ENCODE data around the gene XPOT. TPM values are rescaled to one million over a fixed set of nuclear protein-coding genes. Genes with fewer than 3 reads are reported as not detected.

The XPOT gene
- total RNA-seq, 1 donor from 2014 or later: 35.0 TPM

- H3K9me3 ChIP-seq (ENCODE audit: control insufficient read depth in 3 of 3, low read length in 3 of 3): no peaks in the 10 kb centered on the region
- no peaks in the 10 kb centered on the region for H3K36me3 ChIP-seq (ENCODE audit: control insufficient read depth in 3 of 3, insufficient read depth in 3 of 3, low read length in 3 of 3)
- H3K9ac ChIP-seq (ENCODE audit: low read depth in 1 of 3, low read length in 3 of 3): no peak overlapping the region
- H3K4me3 ChIP-seq (ENCODE audit: low read length in 3 of 3): no peak overlapping the region
- no peaks in the 10 kb centered on the region for H3K4me1 ChIP-seq (ENCODE audit: control insufficient read depth in 3 of 3, insufficient read depth in 3 of 3, low read length in 3 of 3)
- no peak overlapping the region for H3K27ac ChIP-seq (ENCODE audit: low read depth, low read length)
- H3K27me3 ChIP-seq (ENCODE audit: control insufficient read depth in 3 of 3, insufficient read depth in 3 of 3, low read length in 3 of 3): peaks cover 18 to 25% (median 23%) of the 10 kb centered on the region in 3 donors
Measured at GRCh38 chr12:64392221-64392620, 12.0 kb upstream of the XPOT start.

- Histone ChIP-seq H3K36me3 (ENCODE audit: control insufficient read depth in 3 of 3, insufficient read depth in 3 of 3, low read length in 3 of 3) (no peaks in the 10 kb centered on the region), H3K9ac (ENCODE audit: low read depth in 1 of 3, low read length in 3 of 3) (no peak overlapping the region), H3K4me3 (ENCODE audit: low read length in 3 of 3) (no peak overlapping the region), H3K27me3 (ENCODE audit: control insufficient read depth in 3 of 3, insufficient read depth in 3 of 3, low read length in 3 of 3) (peaks cover 7 to 9% (median 7%) of the 10 kb centered on the region in 3 donors), H3K27ac (ENCODE audit: low read depth, low read length) (no peak overlapping the region), H3K4me1 (ENCODE audit: control insufficient read depth in 3 of 3, insufficient read depth in 3 of 3, low read length in 3 of 3) (no peaks in the 10 kb centered on the region), H3K9me3 (ENCODE audit: control insufficient read depth in 3 of 3, low read length in 3 of 3) (no peaks in the 10 kb centered on the region)
Measured at GRCh38 chr12:64395739-64396138, 8.5 kb upstream of the XPOT start.

GRCh38 chr12:64400041-64400440, 4.2 kb upstream of the XPOT start:
- H3K9me3 ChIP-seq (ENCODE audit: control insufficient read depth in 3 of 3, low read length in 3 of 3): no peaks in the 10 kb centered on the region
- H3K4me1 ChIP-seq (ENCODE audit: control insufficient read depth in 3 of 3, insufficient read depth in 3 of 3, low read length in 3 of 3): no peaks in the 10 kb centered on the region
- H3K27me3 ChIP-seq (ENCODE audit: control insufficient read depth in 3 of 3, insufficient read depth in 3 of 3, low read length in 3 of 3): no peaks in the 10 kb centered on the region
- no peak overlapping the region for H3K27ac ChIP-seq (ENCODE audit: low read depth, low read length)
- no peaks in the 10 kb centered on the region for H3K36me3 ChIP-seq (ENCODE audit: control insufficient read depth in 3 of 3, insufficient read depth in 3 of 3, low read length in 3 of 3)
- H3K4me3 ChIP-seq (ENCODE audit: low read length in 3 of 3): no peak overlapping the region
- no peak overlapping the region for H3K9ac ChIP-seq (ENCODE audit: low read depth in 1 of 3, low read length in 3 of 3)

- Histone ChIP-seq H3K9me3 (ENCODE audit: control insufficient read depth in 3 of 3, low read length in 3 of 3) (no peaks in the 10 kb centered on the region), H3K4me3 (ENCODE audit: low read length in 3 of 3) (no peak overlapping the region), H3K27me3 (ENCODE audit: control insufficient read depth in 3 of 3, insufficient read depth in 3 of 3, low read length in 3 of 3) (no peaks in the 10 kb centered on the region), H3K36me3 (ENCODE audit: control insufficient read depth in 3 of 3, insufficient read depth in 3 of 3, low read length in 3 of 3) (no peaks in the 10 kb centered on the region), H3K27ac (ENCODE audit: low read depth, low read length) (no peak overlapping the region), H3K4me1 (ENCODE audit: control insufficient read depth in 3 of 3, insufficient read depth in 3 of 3, low read length in 3 of 3) (peaks cover 0 to 8% (median 4%) of the 10 kb centered on the region in 3 donors), H3K9ac (ENCODE audit: low read depth in 1 of 3, low read length in 3 of 3) (no peak overlapping the region)
Measured at GRCh38 chr12:64402181-64402580, 2.0 kb upstream of the XPOT start.

GRCh38 chr12:64404470-64405256, 471 bp downstream of the XPOT start:
- Histone ChIP-seq H3K9me3 (ENCODE audit: control insufficient read depth in 3 of 3, low read length in 3 of 3) (no peaks in the 10 kb centered on the region), H3K4me1 (ENCODE audit: control insufficient read depth in 3 of 3, insufficient read depth in 3 of 3, low read length in 3 of 3) (peaks cover 2 to 8% (median 4%) of the 10 kb centered on the region in 3 donors)

GRCh38 chr12:64407342-64408223, 3.4 kb downstream of the XPOT start:
- Histone ChIP-seq H3K27me3 (ENCODE audit: control insufficient read depth in 3 of 3, insufficient read depth in 3 of 3, low read length in 3 of 3) (no peaks in the 10 kb centered on the region), H3K4me1 (ENCODE audit: control insufficient read depth in 3 of 3, insufficient read depth in 3 of 3, low read length in 3 of 3) (peaks cover 2 to 8% (median 4%) of the 10 kb centered on the region in 3 donors), H3K9ac (ENCODE audit: low read depth in 1 of 3, low read length in 3 of 3) (no peak overlapping the region), H3K27ac (ENCODE audit: low read depth, low read length) (no peak overlapping the region), H3K36me3 (ENCODE audit: control insufficient read depth in 3 of 3, insufficient read depth in 3 of 3, low read length in 3 of 3) (peaks cover 6 to 22% (median 17%) of the 10 kb centered on the region in 3 donors), H3K4me3 (ENCODE audit: low read length in 3 of 3) (no peak overlapping the region), H3K9me3 (ENCODE audit: control insufficient read depth in 3 of 3, low read length in 3 of 3) (no peaks in the 10 kb centered on the region)

More at GRCh38 chr12:64404470-64405256, 471 bp downstream of the XPOT start:
- Histone ChIP-seq H3K27ac (ENCODE audit: low read depth, low read length) (peak overlapping the region; percentile 93), H3K4me3 (ENCODE audit: low read length in 3 of 3) (peak overlapping the region; percentile 85 to 93 (median 91)), H3K36me3 (ENCODE audit: control insufficient read depth in 3 of 3, insufficient read depth in 3 of 3, low read length in 3 of 3) (peaks cover 0 to under 1% (median 0%) of the 10 kb centered on the region in 3 donors), H3K9ac (ENCODE audit: low read depth in 1 of 3, low read length in 3 of 3) (peak overlapping the region; percentile 86 to 95 (median 87)), H3K27me3 (ENCODE audit: control insufficient read depth in 3 of 3, insufficient read depth in 3 of 3, low read length in 3 of 3) (no peaks in the 10 kb centered on the region)

- peaks cover 19 to 49% (median 41%) of the 10 kb centered on the region in 3 donors for H3K36me3 ChIP-seq (ENCODE audit: control insufficient read depth in 3 of 3, insufficient read depth in 3 of 3, low read length in 3 of 3)
- no peaks in the 10 kb centered on the region for H3K9me3 ChIP-seq (ENCODE audit: control insufficient read depth in 3 of 3, low read length in 3 of 3)
- H3K4me3 ChIP-seq (ENCODE audit: low read length in 3 of 3): no peak overlapping the region
- no peaks in the 10 kb centered on the region for H3K27me3 ChIP-seq (ENCODE audit: control insufficient read depth in 3 of 3, insufficient read depth in 3 of 3, low read length in 3 of 3)
- H3K9ac ChIP-seq (ENCODE audit: low read depth in 1 of 3, low read length in 3 of 3): no peak overlapping the region
- H3K27ac ChIP-seq (ENCODE audit: low read depth, low read length): no peak overlapping the region
- H3K4me1 ChIP-seq (ENCODE audit: control insufficient read depth in 3 of 3, insufficient read depth in 3 of 3, low read length in 3 of 3): peaks cover 0 to 2% (median 0%) of the 10 kb centered on the region in 3 donors
Measured at GRCh38 chr12:64411427-64411826, 7.2 kb downstream of the XPOT start.

- Histone ChIP-seq H3K27me3 (ENCODE audit: control insufficient read depth in 3 of 3, insufficient read depth in 3 of 3, low read length in 3 of 3) (no peaks in the 10 kb centered on the region), H3K9ac (ENCODE audit: low read depth in 1 of 3, low read length in 3 of 3) (no peak overlapping the region), H3K4me3 (ENCODE audit: low read length in 3 of 3) (no peak overlapping the region), H3K36me3 (ENCODE audit: control insufficient read depth in 3 of 3, insufficient read depth in 3 of 3, low read length in 3 of 3) (peaks cover 28 to 59% (median 50%) of the 10 kb centered on the region in 3 donors), H3K27ac (ENCODE audit: low read depth, low read length) (no peak overlapping the region), H3K9me3 (ENCODE audit: control insufficient read depth in 3 of 3, low read length in 3 of 3) (no peaks in the 10 kb centered on the region), H3K4me1 (ENCODE audit: control insufficient read depth in 3 of 3, insufficient read depth in 3 of 3, low read length in 3 of 3) (peaks cover 0 to 2% (median 0%) of the 10 kb centered on the region in 3 donors)
Measured at GRCh38 chr12:64412459-64412858, 8.3 kb downstream of the XPOT start.

GRCh38 chr12:64413884-64414283, 9.7 kb downstream of the XPOT start:
- no peaks in the 10 kb centered on the region for H3K27me3 ChIP-seq (ENCODE audit: control insufficient read depth in 3 of 3, insufficient read depth in 3 of 3, low read length in 3 of 3)
- no peaks in the 10 kb centered on the region for H3K9me3 ChIP-seq (ENCODE audit: control insufficient read depth in 3 of 3, low read length in 3 of 3)

GRCh38 chr12:64418209-64418608, 14.0 kb downstream of the XPOT start:
- Histone ChIP-seq H3K4me3 (ENCODE audit: low read length in 3 of 3) (no peak overlapping the region), H3K9ac (ENCODE audit: low read depth in 1 of 3, low read length in 3 of 3) (no peak overlapping the region), H3K36me3 (ENCODE audit: control insufficient read depth in 3 of 3, insufficient read depth in 3 of 3, low read length in 3 of 3) (peaks cover 37 to 64% (median 64%) of the 10 kb centered on the region in 3 donors), H3K27ac (ENCODE audit: low read depth, low read length) (no peak overlapping the region), H3K9me3 (ENCODE audit: control insufficient read depth in 3 of 3, low read length in 3 of 3) (no peaks in the 10 kb centered on the region), H3K4me1 (ENCODE audit: control insufficient read depth in 3 of 3, insufficient read depth in 3 of 3, low read length in 3 of 3) (no peaks in the 10 kb centered on the region), H3K27me3 (ENCODE audit: control insufficient read depth in 3 of 3, insufficient read depth in 3 of 3, low read length in 3 of 3) (no peaks in the 10 kb centered on the region)

More at GRCh38 chr12:64413884-64414283, 9.7 kb downstream of the XPOT start:
- H3K36me3 ChIP-seq (ENCODE audit: control insufficient read depth in 3 of 3, insufficient read depth in 3 of 3, low read length in 3 of 3): peaks cover 30 to 68% (median 63%) of the 10 kb centered on the region in 3 donors
- H3K27ac ChIP-seq (ENCODE audit: low read depth, low read length): no peak overlapping the region
- H3K4me1 ChIP-seq (ENCODE audit: control insufficient read depth in 3 of 3, insufficient read depth in 3 of 3, low read length in 3 of 3): no peaks in the 10 kb centered on the region
- H3K9ac ChIP-seq (ENCODE audit: low read depth in 1 of 3, low read length in 3 of 3): no peak overlapping the region
- H3K4me3 ChIP-seq (ENCODE audit: low read length in 3 of 3): no peak overlapping the region
